ENCODE data around the gene HDAC4. TPM values are rescaled to one million over a fixed set of nuclear protein-coding genes. Genes with fewer than 3 reads are reported as not detected.

HDAC4 gene
- total and polyA plus RNA-seq, 2 of the 8 experiments (the other 6 are each of a cell fraction or from before 2014, with no cell fraction given): 15.4 to 31.5 TPM

DNA sequence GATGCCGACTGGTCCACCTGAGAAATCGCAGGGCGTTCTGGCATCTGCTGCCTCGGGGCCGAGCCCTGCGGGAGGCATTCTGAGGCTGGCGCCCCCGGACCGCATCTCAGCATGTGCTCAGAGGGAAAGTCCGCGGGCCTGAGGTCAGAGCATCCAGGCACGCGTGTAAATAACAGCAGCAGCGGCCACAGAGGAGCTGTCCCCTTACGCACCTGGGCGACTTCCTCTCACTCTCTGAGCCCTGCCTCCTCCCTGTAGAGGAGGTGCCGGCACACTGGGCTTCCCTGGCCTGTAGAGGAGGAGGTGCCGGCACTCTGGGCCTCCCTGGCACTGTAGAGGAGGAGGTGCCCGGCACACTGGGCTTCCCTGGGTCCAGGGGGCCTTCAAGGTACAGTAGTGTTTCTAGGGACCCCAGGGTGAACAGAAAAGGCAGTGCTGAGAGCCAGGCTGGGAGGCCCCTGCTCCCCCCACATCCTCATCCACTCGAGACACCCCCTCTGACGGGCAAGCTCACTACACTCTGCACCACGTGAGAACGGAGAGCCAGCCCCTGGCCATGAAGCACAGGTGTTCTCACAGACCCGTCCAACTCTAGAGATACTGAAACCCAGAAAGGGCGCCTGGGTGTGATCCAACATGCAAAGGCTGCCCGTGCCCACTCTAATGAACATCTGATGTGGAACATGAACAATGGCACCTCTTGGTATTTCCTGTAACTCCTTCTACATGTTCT lies 263.5 kb downstream of the HDAC4 start:
- Histone ChIP-seq H2AK5ac (ENCODE audit: low read depth, low read length) (no peak overlapping the region), H2AFZ (ENCODE audit: low read length) (no peak overlapping the region), H2BK12ac (ENCODE audit: low read depth, low read length) (no peak overlapping the region), H2BK15ac (ENCODE audit: low read length) (no peak overlapping the region), H4K91ac (replicated peaks; ENCODE audit: insufficient read length, low read length) (no peak overlapping the region), H2BK5ac (ENCODE audit: low read depth, low read length) (no peak overlapping the region), H3K4me1 (replicated peaks in 1 of 4; ENCODE audit: control insufficient read depth in 3 of 4, insufficient read depth in 4 of 4, low read length in 3 of 4) (no peaks in the 10 kb centered on the region), H3K4ac (replicated peaks; ENCODE audit: insufficient read length, low read depth, low read length) (no peak overlapping the region), H4K5ac (ENCODE audit: insufficient read length, low read depth, low read length) (no peak overlapping the region), H4K8ac (ENCODE audit: extremely low read depth, insufficient read depth, low read length) (no peak overlapping the region), H3K4me3 (ENCODE audit: extremely low read depth in 1 of 4, insufficient read depth in 2 of 4, low read depth in 3 of 4, low read length in 4 of 4) (no peak overlapping the region), H3K14ac (ENCODE audit: insufficient read length) (no peak overlapping the region), H3K9ac (replicated peaks in 1 of 4; ENCODE audit: extremely low read depth in 1 of 4, low read depth in 3 of 4, low read length in 3 of 4) (no peak overlapping the region), H3K79me1 (ENCODE audit: low read depth, low read length) (no peaks in the 10 kb centered on the region), H3K23me2 (ENCODE audit: low read depth, low read length) (no peaks in the 10 kb centered on the region), H4K20me1 (replicated peaks in 1 of 2; ENCODE audit: control insufficient read depth in 1 of 2, insufficient read depth in 2 of 2, low read length in 2 of 2) (peaks cover 3 to 6% of the 10 kb centered on the region in 2 experiments), H3K36me3 (ENCODE audit: control insufficient read depth in 2 of 4, insufficient read depth in 4 of 4, low read length in 3 of 4) (peaks cover 2 to 14% (median 8%) of the 10 kb centered on the region in 4 experiments; a peak in 6 of 8 replicates), H2BK20ac (ENCODE audit: low read length) (no peak overlapping the region), H3K18ac (ENCODE audit: extremely low read depth, low read length) (no peak overlapping the region), H3K27ac (ENCODE audit: low read depth, low read length) (no peak overlapping the region), H3K23ac (ENCODE audit: insufficient read length) (no peak overlapping the region), H3K4me2 (ENCODE audit: insufficient read depth in 1 of 2, low read depth in 2 of 2, low read length in 2 of 2) (no peak overlapping the region), H3K27me3 (replicated peaks in 1 of 4; ENCODE audit: control insufficient read depth in 3 of 4, extremely low read depth in 1 of 4, insufficient read depth in 3 of 4, low read length in 3 of 4) (no peaks in the 10 kb centered on the region), H3K9me3 (ENCODE audit: insufficient read depth in 2 of 2, low read depth in 1 of 2, low read length in 1 of 2) (no peaks in the 10 kb centered on the region; a peak in 1 of 4 replicates), H2BK120ac (replicated peaks; ENCODE audit: low read depth, low read length) (no peak overlapping the region), H3K79me2 (ENCODE audit: control insufficient read depth in 1 of 2, insufficient read depth in 2 of 2, low read length in 2 of 2) (no peaks in the 10 kb centered on the region), H3K56ac (replicated peaks; ENCODE audit: insufficient read length, low read depth, low read length) (no peak overlapping the region)
- DNase-seq (ENCODE audit: low read depth in 1 of 2, low spot score in 2 of 2): no peak
- POLR2A ChIA-PET (ENCODE audit: partially characterized antibody): no interaction called here
- WGBS, 2 experiments (ENCODE audit: extremely low coverage in 1 of 2, insufficient coverage in 1 of 2, insufficient read length in 1 of 2, insufficient replicate concordance in 2 of 2, low coverage in 1 of 2, low lambda C conversion rate in 2 of 2, missing lambda C conversion rate in 1 of 2): 94% methylated on average over 26 of the region's 26 CpGs; no CpG with 5 or more reads in 1 of the 2 experiments
- FAIRE-seq: no peak
- CTCF ChIA-PET (ENCODE audit: partially characterized antibody): interaction anchor here (0.7 to 2.6 kb wide), 3 partner anchors 9 to 171 kb away, joined by 3 to 12 read pairs (median 4); no protein-coding TSS in a partner anchor
- no peak for TF ChIP-seq FOSL1 (IDR thresholded peaks at IDR 0.05; ENCODE audit: insufficient read depth, low read depth, low read length)
- no peak for TF ChIP-seq JUN (IDR thresholded peaks at IDR 0.05; ENCODE audit: low read depth, low read length)
- TF ChIP-seq SP2 (IDR thresholded peaks at IDR 0.05; ENCODE audit: low read length): no peak
- TF ChIP-seq ZNF274 (IDR thresholded peaks at IDR 0.05; ENCODE audit: borderline replicate concordance, extremely low read depth, low read length): no peak
- no peak for TF ChIP-seq POLR2AphosphoS5 (IDR thresholded peaks at IDR 0.05; ENCODE audit: low read depth, low read length)
- TF ChIP-seq CREB1 (IDR thresholded peaks at IDR 0.05): no peak
- no peak for TF ChIP-seq GABPA (IDR thresholded peaks at IDR 0.05; ENCODE audit: borderline replicate concordance, insufficient read depth, low read length)
- TF ChIP-seq ATF3 (IDR thresholded peaks at IDR 0.05; ENCODE audit: insufficient read depth, low read depth, low read length): no peak
- no peak for TF ChIP-seq RBBP5 (IDR thresholded peaks at IDR 0.05; ENCODE audit: borderline replicate concordance, low read depth, low read length)
- TF ChIP-seq RNF2 (IDR thresholded peaks at IDR 0.05; ENCODE audit: borderline replicate concordance, low read depth, low read length, missing control alignments, poor library complexity, severe bottlenecking): no peak
- no peak for TF ChIP-seq SUZ12 (IDR thresholded peaks at IDR 0.05; ENCODE audit: low read length)
- TF ChIP-seq TCF12 (IDR thresholded peaks at IDR 0.05; ENCODE audit: low read depth, low read length): no peak
- TF ChIP-seq POLR2A (IDR thresholded peaks at IDR 0.05; ENCODE audit: control extremely low read depth in 1 of 2, low read depth in 2 of 2, low read length in 2 of 2): no peak

All from H1 (cell line).